OCI-LY3 (cell line): ENCODE data around the gene MIR17HG.

Experiments
- H2AFZ ChIP-seq: fragments of 200-600, 300-600 bp; shearing (Covaris generic); 2 replicates; pipeline ENCODE4 v1.6.0; 2014; ENCODE audit warnings: antibody characterized with exemption, low read depth, low read length
- H3K27ac ChIP-seq: fragments of 200-600, 300-600 bp; sonication (generic); 2 replicates; pipeline ENCODE4 v1.5.1; 2014; ENCODE audit warnings: mild to moderate bottlenecking, low read length, moderate library complexity, mixed read lengths
- H3K27me3 ChIP-seq: fragments of 200-600, 300-600 bp; sonication (generic); 2 replicates; pipeline ENCODE4 v1.6.1; 2014; ENCODE audit warnings: low read depth, low read length, mixed read lengths
- H3K36me3 ChIP-seq: fragments of 200-600, 300-600 bp; sonication (generic); replicated peaks from 2 replicates; pipeline ENCODE3; 2014; ENCODE audit warnings: low read depth, low read length, mixed read lengths
- H3K4me1 ChIP-seq: fragments of 300-600, 200-600 bp; sonication (generic); 2 replicates; pipeline ENCODE4 v1.6.1; 2014; ENCODE audit warnings: low read length, mixed read lengths
- H3K4me2 ChIP-seq: fragments of 200-600, 300-600 bp; sonication (generic); 2 replicates; pipeline ENCODE4 v1.6.1; 2014; ENCODE audit warnings: low read length, mixed read lengths
- H3K4me3 ChIP-seq: fragments of 300-600, 200-600 bp; sonication (generic); 2 replicates; pipeline ENCODE4 v1.5.1; 2014; ENCODE audit warnings: antibody characterized with exemption, mild to moderate bottlenecking, low read length, moderate library complexity
- H3K79me2 ChIP-seq: fragments of 300-600, 200-600 bp; shearing (Covaris generic); 2 replicates; pipeline ENCODE4 v1.6.1; 2014; ENCODE audit warnings: mild to moderate bottlenecking, low read length, mixed read lengths
- H3K9ac ChIP-seq: fragments of 300-600, 200-600 bp; shearing (Covaris generic); 2 replicates; pipeline ENCODE4 v1.6.0; 2014; ENCODE audit warnings: mild to moderate bottlenecking, low read length, moderate library complexity
- H3K9me3 ChIP-seq: fragments of 200-600, 300-600 bp; shearing (Covaris generic); 2 replicates; pipeline ENCODE4 v1.6.1; 2014; ENCODE audit warnings: low read length, mixed read lengths; ENCODE audit not compliant: insufficient read depth
- H4K20me1 ChIP-seq: fragments of 200-600, 300-600 bp; sonication (generic); 2 replicates; pipeline ENCODE4 v1.6.1; 2016; ENCODE audit warnings: low read length, mixed read lengths; ENCODE audit not compliant: insufficient read depth
- CTCF ChIP-seq: fragments of 200-600, 300-600 bp; sonication (generic); IDR thresholded peaks from 2 replicates; pipeline ENCODE4 v1.5.1; 2014; ENCODE audit warnings: antibody characterized with exemption, low read length, low read depth
- EZH2phosphoT487 ChIP-seq: fragments of 200-600 bp; shearing (Covaris generic); IDR thresholded peaks from 2 replicates; pipeline ENCODE4 v1.6.1; 2018; ENCODE audit warnings: antibody characterized with exemption, mixed run types, low read depth

Gene MIR17HG

GRCh38 chr13:91347202-91347995 is at the start of gene MIR17HG:
Gene MIR17HG (plus strand): TSS chr13:91347687.
- peak within 1 kb of the TSS; percentile 69 for H3K4me2 ChIP-seq
- TF ChIP-seq EZH2phosphoT487 = no peak
- no peak for TF ChIP-seq CTCF
- peak within 1 kb of the TSS; percentile 89 for H3K4me3 ChIP-seq
- no peaks in the 10 kb centered on the region for H3K9me3 ChIP-seq
- peaks cover 34% of the 10 kb centered on the region for H4K20me1 ChIP-seq
- H3K27me3 ChIP-seq = no peaks in the 10 kb centered on the region
- peaks cover 34% of the 10 kb centered on the region for H3K36me3 ChIP-seq
- H3K9ac ChIP-seq = peak within 1 kb of the TSS; percentile 94
- peak within 1 kb of the TSS; percentile 82 for H3K27ac ChIP-seq
- H2AFZ ChIP-seq = peak within 1 kb of the TSS; percentile 25
- H3K4me1 ChIP-seq = peaks cover 59% of the 10 kb centered on the region
- H3K79me2 ChIP-seq = peaks cover 72% of the 10 kb centered on the region

GRCh38 chr13:91298060-91298459 is 49.4 kb upstream of the MIR17HG start:
- H3K4me3 ChIP-seq = no peak overlapping the region
- TF ChIP-seq EZH2phosphoT487 = no peak
- TF ChIP-seq CTCF = no peak
- no peaks in the 10 kb centered on the region for H3K27me3 ChIP-seq
- H3K79me2 ChIP-seq = no peaks in the 10 kb centered on the region
- peaks cover 31% of the 10 kb centered on the region for H3K4me1 ChIP-seq
- peaks cover 12% of the 10 kb centered on the region for H3K9me3 ChIP-seq
- peaks cover 41% of the 10 kb centered on the region for H3K36me3 ChIP-seq
- no peak overlapping the region for H3K27ac ChIP-seq
- H2AFZ ChIP-seq = no peak overlapping the region
- H4K20me1 ChIP-seq = no peaks in the 10 kb centered on the region
- no peak overlapping the region for H3K9ac ChIP-seq
- no peak overlapping the region for H3K4me2 ChIP-seq

GRCh38 chr13:91302111-91302510 is 45.4 kb upstream of the MIR17HG start:
- TF ChIP-seq CTCF (no peak), EZH2phosphoT487 (no peak)
- H3K4me1 ChIP-seq = peaks cover 39% of the 10 kb centered on the region
- H3K4me2 ChIP-seq = peak overlapping the region; percentile 23

GRCh38 chr13:91303031-91303430 is 44.5 kb upstream of the MIR17HG start:
- H3K27me3 ChIP-seq = no peaks in the 10 kb centered on the region
- no peak overlapping the region for H3K4me3 ChIP-seq
- no peak overlapping the region for H2AFZ ChIP-seq
- peaks cover 44% of the 10 kb centered on the region for H3K4me1 ChIP-seq
- peak overlapping the region; percentile 80; the same call in 1 of the 2 replicates for H3K27ac ChIP-seq
- H3K9me3 ChIP-seq = peaks cover 30% of the 10 kb centered on the region
- peak overlapping the region; percentile 12; the same call in 1 of the 2 replicates for H3K4me2 ChIP-seq
- H4K20me1 ChIP-seq = no peaks in the 10 kb centered on the region
- TF ChIP-seq CTCF (no peak), EZH2phosphoT487 (no peak)
- H3K79me2 ChIP-seq = no peaks in the 10 kb centered on the region
- H3K36me3 ChIP-seq = peaks cover 59% of the 10 kb centered on the region
- H3K9ac ChIP-seq = peak overlapping the region; percentile 4; the same call in 1 of the 2 replicates

More at GRCh38 chr13:91302111-91302510, 45.4 kb upstream of the MIR17HG start:
- no peak overlapping the region for H3K4me3 ChIP-seq
- peak overlapping the region; percentile 80 for H3K27ac ChIP-seq
- peaks cover 30% of the 10 kb centered on the region for H3K9me3 ChIP-seq
- H3K79me2 ChIP-seq = no peaks in the 10 kb centered on the region
- H3K36me3 ChIP-seq = peaks cover 62% of the 10 kb centered on the region
- H3K27me3 ChIP-seq = no peaks in the 10 kb centered on the region
- H2AFZ ChIP-seq = no peak overlapping the region
- peak overlapping the region; percentile 18; the same call in 1 of the 2 replicates for H3K9ac ChIP-seq
- H4K20me1 ChIP-seq = no peaks in the 10 kb centered on the region
